NCI-H1930 (cell line): ENCODE measurements around the gene PRKAR2B.
A peak's percentile ranks its signal among the peaks of the same experiment; 100 is the strongest.

Experiments used
- DNase-seq, 2 experiments: peaks; one replicate each; lab custom pipeline; 2025; lab: John Stamatoyannopoulos, UW

The PRKAR2B gene

DNA sequence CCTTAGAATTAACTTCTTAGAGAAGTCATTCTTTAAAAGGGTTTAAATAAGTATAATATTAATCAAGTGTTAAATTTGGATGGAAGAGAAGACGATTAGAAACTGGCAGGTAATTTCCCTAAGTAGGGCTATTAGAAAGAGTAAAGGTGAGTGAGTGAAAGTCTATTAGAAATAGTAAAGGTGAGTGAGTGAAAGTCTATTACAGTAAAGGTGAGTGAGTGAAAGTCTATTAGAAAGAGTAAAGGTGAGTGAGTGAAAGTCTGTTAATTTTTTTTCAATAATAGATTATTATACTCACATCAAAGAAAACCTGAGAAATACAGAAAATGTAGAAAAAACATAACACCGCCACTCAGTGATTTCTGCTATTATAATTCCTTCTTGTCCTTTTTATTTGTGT is 113.5 kb downstream of the PRKAR2B start:
- no peak for DNase-seq

- DNase-seq = no peak
Measured at GRCh38 chr7:107160389-107160788, 115.9 kb downstream of the PRKAR2B start.

GRCh38 chr7:107161415-107161814 is 116.9 kb downstream of the PRKAR2B start:
- DNase-seq = no peak

GRCh38 chr7:107162475-107162874 is 118.0 kb downstream of the PRKAR2B start:
- DNase-seq = no peak

- DNase-seq = no peak
Measured at GRCh38 chr7:107164092-107164491, 119.6 kb downstream of the PRKAR2B start.

- no peak for DNase-seq
Measured at GRCh38 chr7:107165341-107165740, 120.8 kb downstream of the PRKAR2B start.

DNA sequence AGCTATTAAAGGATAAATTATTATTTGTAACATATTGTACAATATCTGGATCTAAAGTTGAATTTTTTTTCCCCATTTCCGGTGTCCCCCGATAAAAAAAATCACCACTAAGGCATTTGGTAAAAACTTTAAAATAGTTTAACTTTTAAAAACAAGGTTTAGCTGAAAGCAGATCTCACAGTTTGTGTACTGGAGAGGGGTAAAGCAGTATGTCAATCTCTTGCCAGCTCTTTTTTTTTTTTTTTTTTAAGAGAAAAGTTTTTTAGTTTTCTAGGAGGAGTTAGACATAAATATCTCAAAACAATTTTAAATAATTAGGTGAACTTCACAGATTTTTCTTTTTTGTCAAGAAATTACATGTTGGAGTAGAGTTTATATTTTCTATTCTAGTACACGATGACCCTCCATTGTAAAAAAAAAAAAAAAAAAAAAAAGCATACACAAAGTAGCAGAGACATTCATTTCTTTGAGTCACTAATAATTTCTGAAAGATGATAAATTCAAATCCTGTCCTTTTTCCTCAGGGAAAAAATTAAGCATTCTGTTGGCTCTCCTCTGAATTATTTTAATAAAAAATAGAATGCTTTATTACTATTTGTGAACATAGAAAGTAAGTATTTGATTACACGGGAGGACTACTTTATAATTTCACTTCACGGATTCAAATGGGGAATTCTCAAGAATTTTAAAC is 122.4 kb downstream of the PRKAR2B start:
- DNase-seq = no peak

DNA sequence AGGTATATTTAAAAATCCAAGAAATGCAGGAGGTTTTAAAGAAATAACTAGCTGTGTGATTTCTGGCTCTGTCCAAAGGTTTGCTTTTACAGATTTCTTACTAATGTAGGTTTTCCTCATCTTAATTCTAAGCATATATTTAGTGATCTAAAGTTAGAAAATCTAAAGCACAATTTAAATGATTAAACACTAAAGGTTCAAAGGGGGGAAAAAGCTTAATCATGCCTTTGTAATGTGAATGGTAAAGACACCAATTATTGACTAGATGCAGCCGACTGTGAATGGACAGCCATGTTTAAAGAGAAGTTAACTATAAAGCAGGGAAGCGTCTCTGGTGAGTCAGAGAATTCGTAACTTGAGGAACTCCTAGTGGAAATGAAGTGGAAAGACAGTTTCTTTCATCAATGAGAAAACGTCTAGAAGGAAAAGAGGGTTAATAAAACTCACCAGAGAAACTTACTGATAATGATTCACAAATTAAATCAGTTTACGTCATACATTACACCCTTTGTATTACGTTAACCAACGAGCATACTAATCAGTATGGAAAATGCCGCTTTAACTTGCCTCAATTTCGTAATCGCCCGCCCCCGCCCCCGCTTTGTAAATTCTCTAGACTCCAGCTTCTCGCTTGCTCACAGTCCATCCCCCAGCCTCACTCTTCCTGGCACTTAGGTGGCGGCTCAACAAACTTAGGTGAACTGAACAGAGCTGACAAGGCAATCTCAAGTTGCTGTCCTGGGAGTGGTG is 123.2 kb downstream of the PRKAR2B start:
- DNase-seq = peak in 1 of 2 experiments; percentile 32

- peak; percentile 100 for DNase-seq
Measured at GRCh38 chr7:107168233-107169119, 124.0 kb downstream of the PRKAR2B start, which contains the start of gene HBP1. Gene HBP1, plus strand, starts transcription at chr7:107169003. Its CDS starts 10,891 bp downstream, at chr7:107179894.

DNA sequence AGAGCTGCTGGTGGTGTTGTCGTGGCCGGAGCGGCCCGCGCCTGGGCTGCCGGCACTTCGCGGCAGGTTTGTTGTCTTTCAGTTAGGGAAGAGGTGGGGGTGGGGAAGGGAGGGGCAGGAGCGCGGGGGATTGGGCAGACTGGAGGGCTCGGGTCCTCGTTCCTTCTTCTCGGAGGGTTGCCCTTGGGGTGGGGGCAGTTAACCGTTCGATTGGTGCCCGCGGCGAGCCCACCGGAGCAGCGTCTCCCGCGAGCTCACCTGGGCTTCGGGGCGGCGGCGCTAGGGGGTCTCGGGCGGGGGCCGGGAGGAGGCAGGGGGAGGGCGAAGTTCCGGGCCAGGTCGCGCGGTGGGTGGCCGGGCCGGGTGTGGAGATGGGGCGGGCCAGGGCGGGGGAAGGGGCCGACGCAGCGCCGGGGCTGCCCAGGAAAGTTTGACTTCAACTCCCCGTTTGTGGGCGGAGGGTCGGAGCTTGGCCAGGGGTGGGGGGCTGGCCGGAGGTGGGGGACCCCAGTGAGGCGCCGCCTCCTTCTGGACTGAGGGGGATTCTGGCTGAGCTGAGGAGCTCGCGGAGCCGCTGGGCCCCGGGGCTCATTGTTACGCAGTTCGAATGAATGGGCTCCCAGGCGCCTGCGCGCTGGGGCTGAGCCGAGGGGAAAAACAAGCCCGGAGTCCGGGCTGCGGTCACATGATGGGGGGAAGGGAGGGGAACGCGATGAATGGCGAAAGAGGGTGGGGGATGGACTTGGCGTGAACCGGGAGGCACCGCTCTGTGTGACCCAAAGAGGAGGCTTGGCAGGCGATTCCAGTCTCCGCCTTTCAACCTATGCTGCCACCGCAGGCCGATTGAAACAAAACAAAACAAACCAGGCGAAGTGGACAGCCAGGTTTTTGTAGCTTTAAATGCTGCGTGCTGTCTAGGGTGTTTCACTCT is 124.9 kb downstream of the PRKAR2B start:
- DNase-seq = peak; percentile 93 to 94

DNA sequence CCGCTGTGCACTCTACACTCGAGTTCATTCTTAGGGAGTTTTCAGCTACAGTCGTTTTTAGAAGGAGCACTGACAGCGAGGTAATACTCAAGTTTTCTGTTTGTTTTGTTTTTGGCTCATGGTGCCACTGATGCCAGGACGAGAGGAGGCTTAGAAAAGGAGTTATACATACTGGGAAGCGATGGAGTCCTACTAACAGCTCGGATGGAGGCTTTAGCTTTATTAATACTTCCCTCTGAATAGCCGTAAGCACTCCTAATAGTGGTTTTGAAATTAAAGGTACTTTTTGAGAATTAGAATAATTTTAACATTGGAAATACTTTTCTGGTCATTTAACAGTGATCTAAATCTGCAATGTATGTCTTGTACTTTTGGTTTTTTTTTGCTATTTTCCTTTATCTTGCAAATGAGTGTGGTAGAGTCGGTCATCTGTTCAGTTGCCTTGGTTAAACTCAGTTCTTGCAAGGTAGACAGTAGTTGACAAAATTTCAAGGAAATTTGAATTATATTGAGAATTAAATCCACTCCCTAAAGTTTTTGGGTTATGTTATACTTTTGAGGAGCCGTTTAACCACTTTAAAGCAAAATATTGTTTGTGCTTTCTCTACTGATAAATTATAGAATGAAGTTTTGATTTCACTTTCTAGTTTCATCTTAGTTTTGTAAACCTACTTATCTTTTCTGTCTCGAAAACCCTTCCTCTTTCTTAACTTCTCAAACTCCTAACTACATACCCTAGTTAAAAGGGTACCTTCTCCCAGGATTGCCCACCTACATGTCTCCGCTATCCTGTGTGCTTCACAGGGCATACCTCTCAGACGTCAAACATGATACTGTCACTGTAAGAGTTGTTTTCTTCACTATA is 125.8 kb downstream of the PRKAR2B start:
- DNase-seq = no peak

DNA sequence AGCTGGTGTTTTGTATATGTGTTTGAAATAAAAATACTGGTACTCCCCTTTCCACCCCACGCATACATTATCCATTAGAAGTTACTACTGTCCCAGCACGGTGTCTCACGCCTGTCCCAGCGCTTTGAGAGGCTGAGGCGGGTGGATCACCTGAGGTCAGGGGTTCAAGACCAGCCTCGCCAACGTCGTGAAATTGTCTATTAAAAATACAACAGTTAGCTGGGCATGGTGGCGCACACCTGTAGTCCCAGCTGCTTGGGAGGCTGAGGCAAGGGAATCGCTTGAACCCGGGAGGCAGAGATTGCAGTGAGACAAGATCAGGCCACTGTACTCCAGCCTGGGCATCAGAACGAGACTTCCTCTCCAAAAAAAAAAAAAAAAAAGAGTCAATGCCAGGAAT is 127.0 kb downstream of the PRKAR2B start:
- DNase-seq = no peak

- no peak for DNase-seq
Measured at GRCh38 chr7:107172276-107173032, 127.9 kb downstream of the PRKAR2B start.

DNA sequence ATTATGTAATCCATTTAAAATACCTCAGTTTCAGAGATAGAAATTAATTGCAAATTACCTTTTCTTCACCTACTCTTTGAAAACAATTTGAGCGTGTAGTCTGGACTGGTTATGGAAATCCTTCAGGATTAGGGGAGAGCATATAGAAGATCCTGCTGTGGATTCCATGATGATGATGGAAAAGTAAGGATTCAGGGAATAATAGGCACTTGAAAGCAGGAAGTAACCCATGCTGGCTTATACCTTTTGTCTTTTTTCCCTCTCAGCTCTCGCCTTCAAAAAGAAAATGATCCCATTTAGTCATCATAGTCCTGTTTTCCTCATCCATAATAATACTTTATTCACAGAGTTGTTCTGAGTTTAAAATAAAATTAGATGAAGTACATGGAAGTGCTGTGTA is 128.7 kb downstream of the PRKAR2B start:
- no peak for DNase-seq

DNA sequence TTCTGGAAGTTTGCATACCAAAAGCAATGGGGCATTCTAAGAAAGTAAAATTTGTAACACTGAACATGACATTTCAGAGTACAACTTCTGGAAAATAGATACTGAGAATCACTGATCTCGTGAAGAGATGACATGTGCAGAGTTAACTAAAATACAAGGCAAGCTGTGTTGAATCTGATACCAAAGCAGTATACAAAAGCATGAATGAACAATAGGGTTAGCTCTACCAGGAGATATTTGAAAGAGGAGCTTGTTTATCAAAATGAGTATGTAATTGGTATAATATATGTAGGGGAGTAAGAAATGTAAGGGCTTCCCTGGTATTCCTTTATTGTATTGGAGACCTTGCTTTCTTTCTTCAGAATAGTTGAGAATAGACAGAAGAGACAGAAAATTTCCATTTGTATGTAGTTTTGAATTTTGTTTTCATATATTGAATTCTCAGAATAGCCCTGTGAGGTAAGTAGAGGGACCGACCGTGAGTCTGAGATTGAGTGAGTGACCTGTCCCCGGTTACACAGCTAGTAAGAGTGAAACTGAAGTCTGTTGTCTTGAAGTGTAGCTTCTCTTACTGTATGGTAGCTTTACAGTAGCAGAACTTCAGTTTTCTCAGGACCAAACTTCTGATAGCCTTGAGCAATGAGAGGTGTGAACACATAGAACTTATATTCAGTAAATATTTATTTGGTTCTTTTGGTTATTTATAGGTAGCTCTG is 129.3 kb downstream of the PRKAR2B start:
- DNase-seq = no peak

DNA sequence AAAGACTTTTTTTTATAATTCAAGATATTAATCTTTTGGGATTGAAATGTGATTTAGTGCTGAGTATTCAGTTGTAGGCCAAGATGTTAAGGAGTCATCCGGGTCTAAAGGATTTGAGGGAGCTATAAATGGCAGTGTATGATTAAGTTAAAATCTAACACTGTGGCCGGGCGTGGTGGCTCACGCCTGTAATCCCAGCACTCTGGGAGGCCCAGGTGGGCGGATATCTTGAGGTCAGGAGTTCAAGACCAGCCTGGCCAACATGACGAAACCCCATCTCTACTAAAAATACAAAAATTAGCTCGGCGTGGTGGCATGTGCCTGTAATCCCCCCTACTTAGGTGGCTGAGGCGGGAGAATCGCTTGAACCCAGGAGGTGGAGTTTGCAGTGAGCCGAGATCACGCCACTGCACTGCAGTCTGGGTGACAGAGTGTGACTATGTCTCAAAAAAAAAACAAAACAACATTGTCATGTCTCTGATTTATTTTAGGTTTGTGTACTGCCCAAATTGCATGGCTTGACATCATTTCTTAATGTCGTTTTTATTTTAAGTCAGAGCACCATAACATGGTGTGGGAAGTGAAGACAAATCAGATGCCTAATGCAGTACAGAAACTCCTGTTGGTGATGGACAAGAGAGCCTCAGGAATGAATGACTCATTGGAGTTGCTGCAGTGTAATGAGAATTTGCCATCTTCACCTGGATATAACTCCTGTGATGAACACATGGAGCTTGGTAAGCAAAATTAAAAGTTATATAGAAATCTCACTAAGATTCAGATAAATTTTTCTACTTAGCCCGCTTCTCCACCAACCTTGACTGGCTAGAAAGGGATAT is 135.0 kb downstream of the PRKAR2B start:
- DNase-seq = no peak

DNA sequence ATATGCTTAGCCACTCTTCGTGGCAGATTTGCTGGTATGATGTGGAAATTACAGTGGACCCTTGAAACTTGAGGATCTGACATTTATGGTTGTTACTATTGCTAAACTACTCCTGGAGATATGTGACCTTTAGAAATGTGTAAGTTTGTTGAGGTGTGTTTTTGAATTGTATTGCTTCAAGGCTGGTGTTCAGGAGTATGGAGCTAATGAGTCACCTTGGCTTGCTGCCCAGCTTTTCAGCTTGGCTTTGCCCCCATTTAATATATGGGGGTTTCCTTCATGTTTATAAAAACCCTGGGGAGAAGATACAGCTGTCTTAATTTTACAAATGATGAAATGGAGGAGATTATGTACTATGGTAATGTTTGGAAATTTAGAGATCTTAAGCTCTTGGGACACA is 135.9 kb downstream of the PRKAR2B start:
- DNase-seq = no peak

DNA sequence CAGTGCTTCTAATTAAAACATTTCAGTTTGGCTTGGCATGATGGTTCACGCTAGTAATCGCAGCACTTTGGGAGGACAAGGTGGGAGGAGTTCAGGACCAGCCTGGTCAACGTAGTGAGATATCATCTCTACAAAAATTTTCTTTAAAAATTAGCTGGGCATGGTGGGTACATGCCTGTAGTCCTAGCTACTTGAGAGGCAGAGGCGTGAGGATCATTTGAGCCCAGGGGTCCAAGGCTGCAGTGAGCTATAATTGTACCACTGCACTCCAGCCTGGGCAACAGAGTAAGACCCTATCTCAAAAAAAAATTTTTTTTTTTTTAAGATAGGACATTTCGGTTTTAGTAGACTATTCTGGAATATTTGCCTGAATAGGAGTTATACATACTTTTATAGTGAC is 136.7 kb downstream of the PRKAR2B start:
- no peak for DNase-seq
